ENCODE results near the gene GPR149. TPM values are rescaled to one million over a fixed set of nuclear protein-coding genes. Genes with fewer than 3 reads are reported as not detected.
"Not testable (repeated sequence)": the region's sequence is repeated elsewhere in the genome, so short reads cannot be mapped to it uniquely, and the experiment has no call there.

GPR149 gene, protein sequence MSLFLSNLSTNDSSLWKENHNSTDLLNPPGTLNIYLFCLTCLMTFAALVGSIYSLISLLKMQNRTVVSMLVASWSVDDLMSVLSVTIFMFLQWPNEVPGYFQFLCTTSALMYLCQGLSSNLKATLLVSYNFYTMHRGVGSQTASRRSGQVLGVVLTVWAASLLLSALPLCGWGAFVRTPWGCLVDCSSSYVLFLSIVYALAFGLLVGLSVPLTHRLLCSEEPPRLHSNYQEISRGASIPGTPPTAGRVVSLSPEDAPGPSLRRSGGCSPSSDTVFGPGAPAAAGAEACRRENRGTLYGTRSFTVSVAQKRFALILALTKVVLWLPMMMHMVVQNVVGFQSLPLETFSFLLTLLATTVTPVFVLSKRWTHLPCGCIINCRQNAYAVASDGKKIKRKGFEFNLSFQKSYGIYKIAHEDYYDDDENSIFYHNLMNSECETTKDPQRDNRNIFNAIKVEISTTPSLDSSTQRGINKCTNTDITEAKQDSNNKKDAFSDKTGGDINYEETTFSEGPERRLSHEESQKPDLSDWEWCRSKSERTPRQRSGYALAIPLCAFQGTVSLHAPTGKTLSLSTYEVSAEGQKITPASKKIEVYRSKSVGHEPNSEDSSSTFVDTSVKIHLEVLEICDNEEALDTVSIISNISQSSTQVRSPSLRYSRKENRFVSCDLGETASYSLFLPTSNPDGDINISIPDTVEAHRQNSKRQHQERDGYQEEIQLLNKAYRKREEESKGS
- not detected for total RNA-seq
- long read RNA-seq, result 0 reads

- intact Hi-C loops (cut with DNase I), result no loop called here
- DNase-seq (no peak), ATAC-seq (no peak)
Measured at GRCh38 chr3:154430014-154430413, at the start of gene GPR149. GPR149 (minus strand) TSS chr3:154430190; CDS start chr3:154429615, 575 bp downstream.

- intact Hi-C loops (cut with DNase I), result no loop called here
- no peak for ATAC-seq
- DNase-seq, result no peak
Measured at GRCh38 chr3:154473769-154474168, 43.8 kb upstream of the GPR149 start.

DNA sequence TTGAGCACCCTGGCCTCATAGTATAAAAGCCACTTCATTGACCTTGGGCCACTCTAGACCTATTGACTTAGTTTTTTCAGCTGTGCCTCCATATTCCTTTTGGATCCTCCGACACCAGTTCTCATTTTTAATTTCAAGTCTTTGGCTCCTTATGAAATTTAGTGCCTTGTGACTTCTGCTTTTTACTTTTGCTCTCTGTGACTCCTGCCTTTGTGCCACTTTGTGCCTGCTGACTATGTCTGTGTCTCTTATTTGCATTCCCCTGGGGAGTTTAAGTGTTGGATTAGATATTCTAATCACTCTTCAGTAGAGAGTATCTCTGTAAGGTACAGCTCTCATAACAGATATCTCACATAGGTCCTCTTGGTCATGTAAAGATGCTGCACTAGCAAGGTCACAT lies 39.6 kb upstream of the GPR149 start:
- intact Hi-C loops (cut with DNase I), result no loop called here
- no peak for ATAC-seq
- no peak for DNase-seq

DNA sequence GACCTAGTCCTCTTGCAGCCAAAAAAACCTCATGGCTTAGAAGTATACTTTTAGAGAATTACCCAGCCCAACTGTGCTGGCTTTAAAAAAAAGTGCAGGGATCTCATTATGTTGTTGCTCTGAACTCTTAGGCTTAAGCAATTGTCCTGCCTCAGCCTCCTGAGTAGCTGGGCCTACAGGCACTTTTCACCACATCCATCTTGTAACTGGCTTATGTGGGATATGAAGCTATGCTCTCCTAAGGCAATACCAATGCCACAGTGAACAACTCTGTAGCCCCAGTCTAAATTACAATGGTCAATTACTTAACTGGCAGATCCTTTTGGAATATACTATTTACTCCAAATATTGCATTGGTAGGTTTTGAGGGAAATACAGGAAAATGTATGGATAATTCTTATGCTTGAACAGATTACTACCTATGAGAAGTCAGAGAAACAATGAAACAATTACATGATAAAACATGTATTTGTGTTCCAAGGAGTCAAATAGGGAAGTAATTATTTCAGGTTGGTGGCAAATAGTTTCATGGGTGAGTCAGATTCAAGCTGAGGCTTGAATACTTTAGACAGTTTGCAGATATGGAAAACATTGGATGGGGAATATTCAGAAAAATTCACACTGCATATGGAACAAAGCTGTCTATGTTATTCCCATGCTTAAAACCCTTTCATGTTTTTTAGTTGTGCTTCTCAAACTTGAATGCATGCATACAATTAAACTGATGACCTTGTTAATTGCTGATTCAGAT lies 34.6 kb upstream of the GPR149 start:
- ATAC-seq, result no peak
- DNase-seq, result no peak
- intact Hi-C loops (cut with DNase I), result no loop called here

GRCh38 chr3:154458560-154458959 lies 28.6 kb upstream of the GPR149 start:
- no peak for ATAC-seq

GRCh38 chr3:154439081-154439480 lies 9.1 kb upstream of the GPR149 start:
- ATAC-seq; intact Hi-C loops (cut with DNase I); DNase-seq: not testable (repeated sequence)

More at GRCh38 chr3:154458560-154458959, 28.6 kb upstream of the GPR149 start:
- intact Hi-C loops (cut with DNase I), result no loop called here
- DNase-seq, result no peak

DNA sequence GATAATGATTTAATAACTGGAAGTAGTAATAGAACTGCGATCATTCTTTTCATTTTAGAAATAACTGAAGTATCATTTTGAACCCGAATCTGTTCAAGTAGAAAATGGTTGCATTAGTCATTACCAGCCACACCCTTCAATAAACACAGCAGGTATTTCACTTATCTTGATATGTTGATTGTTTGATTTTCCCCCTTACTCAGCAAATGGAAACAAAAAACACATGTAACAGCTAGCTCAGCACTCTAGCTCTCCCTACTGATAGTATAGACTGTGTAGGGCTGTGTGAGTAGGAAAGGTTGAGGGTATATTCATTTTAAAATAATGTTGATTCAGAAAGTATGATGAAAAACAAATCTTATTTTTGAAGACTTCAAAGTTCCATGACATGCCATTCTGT lies 1.1 kb upstream of the GPR149 start:
- DNase-seq, result no peak
- ATAC-seq, result no peak
- intact Hi-C loops (cut with DNase I), result no loop called here

- no peak for DNase-seq
- no peak for ATAC-seq
- intact Hi-C loops (cut with DNase I), result no loop called here
Measured at GRCh38 chr3:154428286-154429206, 1.4 kb downstream of the GPR149 start.

DNA sequence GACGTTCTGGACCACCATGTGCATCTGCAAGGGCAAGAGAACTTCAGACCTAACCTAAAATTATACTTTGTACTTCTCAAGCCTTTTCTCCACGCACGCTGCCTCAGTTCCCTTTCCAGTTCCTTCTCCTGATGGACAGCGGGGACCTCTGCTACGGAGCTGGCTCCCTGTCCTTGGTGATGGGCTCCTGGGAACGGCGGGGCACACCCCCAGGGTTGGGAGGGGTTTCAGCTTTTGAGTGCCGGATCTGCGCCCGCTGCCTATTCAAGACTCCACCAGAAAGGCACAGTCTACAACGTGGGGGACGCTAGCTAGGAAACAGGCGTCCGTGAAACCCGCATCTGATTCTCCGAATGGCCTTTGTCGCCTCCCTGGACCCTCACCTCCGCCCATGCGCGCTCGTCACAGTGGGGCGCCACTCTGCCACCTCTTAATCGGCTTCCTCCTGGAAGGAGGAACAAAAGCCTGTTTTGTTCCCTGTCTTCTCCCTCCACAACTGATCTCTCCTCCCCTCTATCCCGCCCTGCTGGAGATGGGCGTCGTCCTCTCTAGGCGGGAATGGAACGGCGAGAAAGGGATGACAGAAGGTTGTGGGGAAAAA lies 2.2 kb downstream of the GPR149 start:
- intact Hi-C loops (cut with DNase I), result no loop called here
- DNase-seq, result no peak
- no peak for ATAC-seq

DNA sequence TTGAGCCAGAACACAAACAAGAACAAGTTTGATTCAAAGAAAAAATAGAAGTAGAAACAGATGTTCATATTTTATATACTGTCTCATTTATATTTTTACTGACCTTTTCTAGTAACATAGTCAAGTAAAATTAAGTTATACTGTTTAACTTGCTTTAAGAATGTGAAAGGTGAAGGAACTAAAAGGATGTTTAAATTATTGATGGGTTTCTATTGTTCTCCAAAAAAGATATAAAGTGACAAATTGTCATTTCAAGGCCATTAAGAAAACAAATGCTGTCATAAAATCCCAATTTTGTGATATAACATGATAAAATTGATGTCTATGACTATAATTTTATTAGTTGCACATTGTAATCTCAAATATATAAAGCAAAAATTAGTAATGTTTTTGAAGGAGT lies 7.3 kb downstream of the GPR149 start:
- DNase-seq (no peak), ATAC-seq (no peak)
- intact Hi-C loops (cut with DNase I), result no loop called here

GRCh38 chr3:154421083-154421482 lies 8.9 kb downstream of the GPR149 start:
- no peak for DNase-seq
- intact Hi-C loops (cut with DNase I), result no loop called here
- no peak for ATAC-seq

GRCh38 chr3:154398084-154398967 lies 31.7 kb downstream of the GPR149 start:
- intact Hi-C loops (cut with DNase I), result no loop called here
- DNase-seq (no peak), ATAC-seq (no peak)

GRCh38 chr3:154389861-154390260 lies 40.1 kb downstream of the GPR149 start:
- ATAC-seq, result no peak
- no peak for DNase-seq
- intact Hi-C loops (cut with DNase I), result no loop called here

- intact Hi-C loops (cut with DNase I), result no loop called here
- ATAC-seq, result no peak
Measured at GRCh38 chr3:154384479-154384878, 45.5 kb downstream of the GPR149 start.

DNA sequence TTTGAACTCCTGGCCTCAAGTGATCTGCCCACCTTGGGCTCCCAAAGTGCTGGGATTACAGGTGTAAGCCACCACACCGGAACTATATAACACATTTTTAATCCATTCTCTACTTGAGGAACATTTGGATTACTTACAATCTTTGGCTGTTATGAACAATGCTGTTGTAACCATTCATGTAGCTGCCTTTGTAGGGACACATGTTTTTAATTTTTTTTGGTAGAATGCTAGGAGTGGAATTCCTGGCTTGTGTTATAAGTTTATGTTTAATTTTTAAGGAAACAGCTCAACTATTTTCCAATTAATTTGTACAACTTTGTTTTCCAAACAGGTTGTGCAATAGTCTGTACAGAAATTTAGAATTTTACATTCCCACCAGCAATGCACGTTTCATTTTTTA lies 51.7 kb downstream of the GPR149 start:
- DNase-seq (no peak), ATAC-seq (no peak)
- intact Hi-C loops (cut with DNase I), result no loop called here

More at GRCh38 chr3:154384479-154384878, 45.5 kb downstream of the GPR149 start:
- DNase-seq, result no peak

GRCh38 chr3:154367221-154367620 lies 62.8 kb downstream of the GPR149 start:
- DNase-seq, result no peak
- intact Hi-C loops (cut with DNase I), result no loop called here
- no peak for ATAC-seq

- ATAC-seq (no peak), DNase-seq (no peak)
- intact Hi-C loops (cut with DNase I), result no loop called here
Measured at GRCh38 chr3:154364849-154365248, 65.1 kb downstream of the GPR149 start.

All from left cardiac atrium (tissue), 4 donors.